B cell (primary cell): ENCODE results near the gene RD3L.

Experiments used
- CTCF ChIP-seq: fragments of 200-600 bp; IDR thresholded peaks from one replicate; pipeline ENCODE4 v1.8.0; 2022; ENCODE audit warnings: antibody characterized with exemption, mild to moderate bottlenecking
- EZH2 ChIP-seq: IDR thresholded peaks from 2 replicates; pipeline ENCODE4 v1.6.1; 2012; ENCODE audit warnings: borderline replicate concordance, low read depth, mild to moderate bottlenecking, moderate library complexity, low read length; ENCODE audit not compliant: insufficient read depth, poor library complexity, severe bottlenecking

- no peak for TF ChIP-seq CTCF
- no peak for TF ChIP-seq EZH2
These were observed 48.2 kb downstream of the RD3L start for GRCh38 chr14:103894034-103894722.
